ENCODE data around the gene FNDC3B. TPM values are rescaled to one million over a fixed set of nuclear protein-coding genes. Genes with fewer than 3 reads are reported as not detected.

Gene FNDC3B
- total RNA-seq, 1 experiment from 2014 or later: 149 TPM

DNA sequence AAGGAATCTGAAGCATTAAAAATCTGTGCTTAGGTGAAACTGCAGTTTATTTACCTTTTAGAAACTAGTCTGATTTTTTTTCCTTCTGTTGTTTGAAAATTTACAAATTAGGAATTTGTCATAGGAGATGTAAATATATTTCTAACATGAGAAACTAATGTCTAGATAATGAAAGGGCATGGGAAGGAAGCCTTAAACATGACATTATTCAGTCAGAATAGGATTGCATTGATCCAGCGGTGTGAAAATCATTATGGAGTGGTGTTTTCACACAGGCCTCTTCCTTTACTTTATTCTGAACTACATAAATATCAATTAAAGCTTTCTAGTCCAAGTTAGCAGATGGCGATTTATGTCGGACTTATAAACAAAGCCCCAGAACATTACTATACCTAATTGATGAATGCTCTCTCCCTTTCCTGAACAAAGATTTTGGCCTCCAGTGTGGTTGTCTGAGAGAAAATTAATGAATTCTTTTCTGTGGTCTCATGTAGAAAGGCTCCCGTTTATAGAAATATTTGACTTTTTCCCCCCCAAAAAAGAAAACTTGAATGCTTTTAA lies 37.9 kb downstream of the FNDC3B start:
- CTCF ChIA-PET: interaction anchor here (0.7 kb wide), 1 partner anchor 76 kb away, joined by 5 read pairs; no protein-coding TSS in a partner anchor
- POLR2A ChIA-PET: no interaction called here
- TF ChIP-seq, protein P1, sequence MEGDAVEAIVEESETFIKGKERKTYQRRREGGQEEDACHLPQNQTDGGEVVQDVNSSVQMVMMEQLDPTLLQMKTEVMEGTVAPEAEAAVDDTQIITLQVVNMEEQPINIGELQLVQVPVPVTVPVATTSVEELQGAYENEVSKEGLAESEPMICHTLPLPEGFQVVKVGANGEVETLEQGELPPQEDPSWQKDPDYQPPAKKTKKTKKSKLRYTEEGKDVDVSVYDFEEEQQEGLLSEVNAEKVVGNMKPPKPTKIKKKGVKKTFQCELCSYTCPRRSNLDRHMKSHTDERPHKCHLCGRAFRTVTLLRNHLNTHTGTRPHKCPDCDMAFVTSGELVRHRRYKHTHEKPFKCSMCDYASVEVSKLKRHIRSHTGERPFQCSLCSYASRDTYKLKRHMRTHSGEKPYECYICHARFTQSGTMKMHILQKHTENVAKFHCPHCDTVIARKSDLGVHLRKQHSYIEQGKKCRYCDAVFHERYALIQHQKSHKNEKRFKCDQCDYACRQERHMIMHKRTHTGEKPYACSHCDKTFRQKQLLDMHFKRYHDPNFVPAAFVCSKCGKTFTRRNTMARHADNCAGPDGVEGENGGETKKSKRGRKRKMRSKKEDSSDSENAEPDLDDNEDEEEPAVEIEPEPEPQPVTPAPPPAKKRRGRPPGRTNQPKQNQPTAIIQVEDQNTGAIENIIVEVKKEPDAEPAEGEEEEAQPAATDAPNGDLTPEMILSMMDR (IDR thresholded peaks at IDR 0.05; ENCODE audit: unreplicated experiment): no peak
- no TSS peak for BruUV-seq (replicated peaks)
- intact Hi-C loops (cut with micrococcal nuclease): no loop called here
- H3K36me3 Mint-ChIP-seq (ENCODE audit: insufficient read depth, unreplicated experiment): peaks cover 18% of the 10 kb centered on the region
- H3K27me3 Mint-ChIP-seq (ENCODE audit: insufficient read depth, unreplicated experiment): no peaks in the 10 kb centered on the region
- H3K9me3 Mint-ChIP-seq (ENCODE audit: unreplicated experiment): no peaks in the 10 kb centered on the region
- H3K4me1 Mint-ChIP-seq (ENCODE audit: insufficient read depth, unreplicated experiment): peaks cover 29% of the 10 kb centered on the region
- no peak overlapping the region for H3K4me3 Mint-ChIP-seq (ENCODE audit: unreplicated experiment)
- no peak for DNase-seq (ENCODE audit: unreplicated experiment)
- no peak overlapping the region for H3K27ac Mint-ChIP-seq (ENCODE audit: low read depth, unreplicated experiment)

DNA sequence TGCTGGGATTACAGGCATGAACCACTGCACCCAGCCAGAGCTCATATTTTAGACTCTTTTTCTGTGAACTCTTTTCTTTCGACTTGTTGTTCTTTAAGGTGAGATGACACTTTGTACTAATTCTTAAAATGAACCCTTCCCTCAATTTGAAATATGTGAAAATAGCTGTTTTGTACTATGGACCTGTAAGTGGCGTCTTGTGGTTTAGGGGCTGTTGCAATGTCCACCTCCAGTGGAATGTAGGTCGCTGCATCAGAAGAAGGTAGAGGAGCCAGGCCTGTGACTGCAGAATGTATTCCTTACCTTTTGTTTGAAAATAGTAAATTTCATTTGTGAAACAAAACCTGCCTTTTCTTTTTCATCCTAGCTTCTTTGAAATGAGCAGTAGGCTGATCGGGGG lies 38.9 kb downstream of the FNDC3B start:
- Mint-ChIP-seq H3K9me3 (ENCODE audit: unreplicated experiment) (no peaks in the 10 kb centered on the region), H3K27me3 (ENCODE audit: insufficient read depth, unreplicated experiment) (no peaks in the 10 kb centered on the region), H3K27ac (ENCODE audit: low read depth, unreplicated experiment) (no peak overlapping the region), H3K36me3 (ENCODE audit: insufficient read depth, unreplicated experiment) (peaks cover 18% of the 10 kb centered on the region), H3K4me1 (ENCODE audit: insufficient read depth, unreplicated experiment) (peaks cover 33% of the 10 kb centered on the region), H3K4me3 (ENCODE audit: unreplicated experiment) (no peak overlapping the region)
- TF ChIP-seq, protein P1 (IDR thresholded peaks at IDR 0.05; ENCODE audit: unreplicated experiment): no peak
- intact Hi-C loops (cut with micrococcal nuclease): no loop called here
- no peak for DNase-seq (ENCODE audit: unreplicated experiment)
- ChIA-PET POLR2A (no interaction called here), CTCF (no interaction called here)
- BruUV-seq (replicated peaks): no TSS peak

DNA sequence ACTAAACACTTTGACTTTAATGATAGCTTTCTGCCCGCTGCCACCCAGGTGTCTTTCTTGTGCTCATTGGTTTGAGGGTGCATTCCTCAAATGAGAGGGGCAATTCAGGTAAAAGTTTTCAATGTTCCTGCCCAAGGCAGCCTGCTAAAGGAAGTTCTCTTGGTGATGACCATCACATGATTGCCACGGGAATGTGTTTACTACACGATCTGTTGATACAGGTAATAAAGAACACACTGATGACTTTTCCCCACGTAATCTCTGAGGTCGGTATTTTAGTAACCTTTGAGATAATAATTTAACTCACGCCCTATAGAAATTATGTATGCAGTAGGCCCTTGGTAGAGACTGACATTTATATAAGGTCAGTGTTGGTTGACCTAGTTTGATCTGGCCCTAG lies 39.3 kb downstream of the FNDC3B start:
- no peaks in the 10 kb centered on the region for H3K27me3 Mint-ChIP-seq (ENCODE audit: insufficient read depth, unreplicated experiment)
- CTCF ChIA-PET: no interaction called here
- POLR2A ChIA-PET: no interaction called here
- H3K36me3 Mint-ChIP-seq (ENCODE audit: insufficient read depth, unreplicated experiment): peaks cover 15% of the 10 kb centered on the region
- intact Hi-C loops (cut with micrococcal nuclease): no loop called here
- no peaks in the 10 kb centered on the region for H3K9me3 Mint-ChIP-seq (ENCODE audit: unreplicated experiment)
- H3K4me3 Mint-ChIP-seq (ENCODE audit: unreplicated experiment): no peak overlapping the region
- no peak overlapping the region for H3K27ac Mint-ChIP-seq (ENCODE audit: low read depth, unreplicated experiment)
- no peak for DNase-seq (ENCODE audit: unreplicated experiment)
- peaks cover 28% of the 10 kb centered on the region for H3K4me1 Mint-ChIP-seq (ENCODE audit: insufficient read depth, unreplicated experiment)
- no TSS peak for BruUV-seq (replicated peaks)
- TF ChIP-seq, protein P1 (IDR thresholded peaks at IDR 0.05; ENCODE audit: unreplicated experiment): no peak

DNA sequence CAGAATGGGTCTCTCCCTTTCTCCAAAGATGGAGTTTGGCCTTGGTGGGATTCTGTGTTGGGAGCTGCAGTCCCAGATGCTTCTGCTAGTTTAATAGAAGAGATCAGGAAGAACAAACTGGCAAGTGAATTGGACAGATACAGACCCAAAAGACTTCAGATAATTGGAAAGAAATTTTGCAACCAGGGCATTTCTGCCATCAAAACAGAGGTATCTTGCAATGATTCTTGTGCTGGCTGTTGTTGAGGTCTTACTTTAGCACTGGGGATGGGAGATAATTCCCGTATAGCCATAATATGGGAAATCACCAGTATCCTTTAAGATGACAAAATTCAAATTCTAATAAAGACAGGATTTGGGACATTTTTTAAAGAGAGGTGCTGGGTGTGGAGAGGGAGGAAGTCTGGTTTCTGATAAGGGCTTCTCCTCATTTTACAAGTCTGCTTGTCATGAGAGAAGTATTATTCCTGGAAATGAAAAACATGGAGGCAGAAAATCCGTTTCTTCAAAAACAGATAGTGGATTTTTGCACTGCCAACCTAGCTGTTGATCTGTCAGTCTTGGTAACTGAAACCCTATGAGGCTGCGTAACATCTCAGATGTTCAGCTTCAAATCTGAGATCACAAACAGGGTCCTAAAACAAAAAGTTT lies 40.1 kb downstream of the FNDC3B start:
- BruUV-seq (replicated peaks): no TSS peak
- H3K4me1 Mint-ChIP-seq (ENCODE audit: insufficient read depth, unreplicated experiment): peaks cover 22% of the 10 kb centered on the region
- TF ChIP-seq, protein P1 (IDR thresholded peaks at IDR 0.05; ENCODE audit: unreplicated experiment): no peak
- H3K36me3 Mint-ChIP-seq (ENCODE audit: insufficient read depth, unreplicated experiment): peaks cover 18% of the 10 kb centered on the region
- H3K4me3 Mint-ChIP-seq (ENCODE audit: unreplicated experiment): no peak overlapping the region
- ChIA-PET CTCF (interaction anchor here (0.6 to 1.0 kb wide), 3 partner anchors 18 to 253 kb away, joined by 3 to 4 read pairs (median 3); no protein-coding TSS in a partner anchor), POLR2A (interaction anchor here (0.8 kb wide), 1 partner anchor 23 kb away, joined by 3 read pairs; no protein-coding TSS in a partner anchor)
- intact Hi-C loops (cut with micrococcal nuclease): no loop called here
- H3K9me3 Mint-ChIP-seq (ENCODE audit: unreplicated experiment): no peaks in the 10 kb centered on the region
- DNase-seq (ENCODE audit: unreplicated experiment): no peak
- H3K27me3 Mint-ChIP-seq (ENCODE audit: insufficient read depth, unreplicated experiment): no peaks in the 10 kb centered on the region
- no peak overlapping the region for H3K27ac Mint-ChIP-seq (ENCODE audit: low read depth, unreplicated experiment)
